Heart right ventricle (tissue), 16 donors: ENCODE data around the gene MIER2. TPM values are rescaled to one million over a fixed set of nuclear protein-coding genes. Genes with fewer than 3 reads are reported as not detected.

ENCODE experiments used
- ATAC-seq, 8 donors: fragments of 200-7000 bp; cut with Tn5 transposase; one replicate each; pipeline ENCODE4 v1.9.1; 2020; ENCODE audit warnings: mild to moderate bottlenecking in 8 of 8, moderate library complexity in 8 of 8, moderate number of reproducible peaks in 1 of 8
- DNase-seq, 2 donors: peaks; one replicate each; pipeline ENCODE4 v3.0.0-alpha.2; 2020
- H3K27ac ChIP-seq, 10 donors: fragments of 200-600 bp; sonication (generic) in 2 of 10; one replicate each; pipeline versions ENCODE4 v1.5.0 to v1.8.0; 2020 to 2022; ENCODE audit warnings: mild to moderate bottlenecking in 3 of 10
- H3K27me3 ChIP-seq, 7 donors: fragments of 200-600 bp; one replicate each; pipeline ENCODE4 v1.8.0; 2021 to 2022; ENCODE audit warnings: mild to moderate bottlenecking in 2 of 7
- H3K36me3 ChIP-seq, 9 donors: fragments of 200-600 bp; sonication (generic) in 1 of 9; one replicate each; pipeline versions ENCODE4 v1.5.0 to v1.8.0; 2020 to 2022; ENCODE audit warnings: mild to moderate bottlenecking in 2 of 9
- H3K4me1 ChIP-seq, 9 donors: fragments of 200-600 bp; sonication (generic) in 1 of 9; one replicate each; pipeline versions ENCODE4 v1.5.0 to v1.8.0; 2020 to 2022; ENCODE audit warnings: mild to moderate bottlenecking in 4 of 9
- H3K4me3 ChIP-seq, 10 donors: fragments of 200-600 bp; sonication (generic) in 2 of 10; one replicate each; pipeline versions ENCODE4 v1.5.0 to v1.8.0; 2020 to 2022; ENCODE audit warnings: mild to moderate bottlenecking in 7 of 10, moderate library complexity in 2 of 10
- H3K9me3 ChIP-seq, 11 donors: fragments of 200-600 bp in 10 of 11; sonication (generic) in 2 of 11; one replicate each; pipeline versions ENCODE4 v1.5.0 to v1.8.0; 2013 to 2022; ENCODE audit warnings: mild to moderate bottlenecking in 2 of 11, control low read depth in 1 of 11, moderate library complexity in 1 of 11
- CTCF ChIP-seq, 9 donors: fragments of 200-600 bp; sonication (generic) in 2 of 9; IDR thresholded peaks; one replicate each; pipeline versions ENCODE4 v1.5.0 to v1.8.0; 2021 to 2022; ENCODE audit warnings: antibody characterized with exemption in 9 of 9, mild to moderate bottlenecking in 5 of 9, moderate library complexity in 1 of 9
- WGBS, 2 donors: extraction: QIAGEN DNeasy Blood & Tissue Kit; methylation state at CpG; one replicate each; pipeline ENCODE4 v1.1.7; 2013; ENCODE audit warnings: inconsistent platforms in 1 of 2; 5-methylcytosine and 5-hydroxymethylcytosine counted together
- intact Hi-C, 10 donors: fragments of 100-400 bp; cut with DNase I; formaldehyde crosslinking; loops; one replicate each; pipeline versions ENCODE4 v1.11.1 to v1.14.2; 2022
- polyA plus RNA-seq, 2 donors: library from polyadenylated mRNA; stranded (reverse); fragments of 200-250 nt; gene quantifications; one replicate each; pipeline ENCODE4 v1.2.3, GENCODE V29; 2013
- total RNA-seq, 10 donors: library from RNA; stranded (reverse); fragmentation: NEBNext Ultra II Directional in 3 of 10; extraction: Animal tissue kit (Norgen Biotek cat#: 25700) in 3 of 10; gene quantifications; one replicate each; pipeline versions ENCODE4 v1.2.1 to v1.2.4, GENCODE V29; 2021 to 2023
- donor health status: Arrhythmogenic right ventricular cardiomyopathy.
- donor health status: ischemic (EF 13 %, LVEDD 7.1; RV severe dilation, severe dysfunction).
- donor health status: healthy with polysubstance abuse.
- donor health status: DM: no; HTN: yes; CAD: no.
- donor health status: DM: no; HTN: no; CAD: no.
- donor health status: ischemic (EF 25% LVEDD 6.9; RV normal size, moderate dysfunction).
- donor health status: ischemic (EF 25% LVEDD 5.7; RV mildly dilated, moderate dysfunction).
- donor health status: healthy.
- donor health status: DM: yes; HTN: yes; CAD: no.
- donor health status: Ischemic cardiomyopathy.
- donor health status: ischemic (EF 35%, LVEDD 5.7; RV mildly dilated, moderate dysfunction).
- donor health status: nonischemic (EF 11% LVEDD 7.7; RV severe dilation, severe dysfunction).
- donor health status: DM: yes; HTN: yes; CAD: no.
- donor health status: PGD.
- donor health status: ischemic (EF 29% LVEDD 5.4; RV normal size, mild dysfunction).
- donor health status: nonischemic (EF 23%, LVEDD 6.1; RV moderate dilation, normal function).

Gene MIER2
- total and polyA plus RNA-seq, 12 donors = 11.1 to 34.6 (median 17.6) TPM

DNA sequence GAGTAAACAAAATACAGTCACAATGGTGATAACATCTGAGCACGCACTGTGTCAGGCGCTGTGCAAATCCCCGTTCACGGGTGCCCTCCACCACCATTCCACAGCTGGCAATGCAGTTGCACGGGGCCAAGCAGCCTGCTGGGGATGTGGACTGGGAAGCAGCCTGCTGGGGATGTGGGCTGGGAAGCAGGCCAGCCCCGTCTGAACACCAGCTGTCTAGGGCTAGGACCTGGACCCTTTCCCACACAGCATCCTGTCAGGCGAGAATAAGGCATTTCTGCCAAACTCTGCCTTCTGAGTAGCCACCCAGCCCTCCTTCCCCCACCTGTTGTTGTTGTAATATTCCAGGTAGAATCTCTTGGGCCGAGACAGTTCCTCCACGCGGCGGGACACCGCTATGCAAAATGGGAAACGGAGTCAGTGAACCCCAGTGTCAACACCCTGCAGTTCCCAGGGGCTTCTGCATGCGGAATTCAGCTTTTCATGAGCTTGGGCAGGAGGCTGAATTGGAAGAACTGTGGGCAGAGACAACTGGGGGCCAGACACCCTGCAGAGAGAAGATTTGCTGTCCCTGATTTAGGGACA, 27.8 kb upstream of the MIER2 start:
- Histone ChIP-seq H3K27ac (peak overlapping the region in 2 of 10 donors; percentile 20 to 35), H3K36me3 (no peaks in the 10 kb centered on the region), H3K27me3 (peaks cover 0 to 66% (median 27%) of the 10 kb centered on the region in 7 donors), H3K4me1 (peaks cover 8 to 22% (median 15%) of the 10 kb centered on the region in 9 donors), H3K4me3 (peak overlapping the region in 1 of 10 donors; percentile 0), H3K9me3 (no peaks in the 10 kb centered on the region)
- intact Hi-C loops = loop anchor here in 1 of 10 donors (10.0 kb wide), 1 partner anchor 102 kb away; a partner anchor contains a TSS
- WGBS, 2 donors = 33 to 36% methylated on average over 14 of the region's 14 CpGs
- TF ChIP-seq CTCF (IDR thresholded peaks at IDR 0.05) = no peak
- DNase-seq (peak; percentile 70 to 72), ATAC-seq (peak; percentile 71 to 94 (median 90))

- intact Hi-C loops = loop anchor here in 1 of 10 donors (10.0 kb wide), 1 partner anchor 103 kb away; a partner anchor contains a TSS
- Histone ChIP-seq H3K27ac (no peak overlapping the region), H3K4me3 (no peak overlapping the region), H3K4me1 (peaks cover 8 to 22% (median 15%) of the 10 kb centered on the region in 9 donors), H3K27me3 (peaks cover 0 to 72% (median 27%) of the 10 kb centered on the region in 7 donors), H3K9me3 (no peaks in the 10 kb centered on the region), H3K36me3 (no peaks in the 10 kb centered on the region)
- TF ChIP-seq CTCF (IDR thresholded peaks at IDR 0.05) = no peak
- DNase-seq = no peak
- 57 to 59% methylated on average over 17 of the region's 17 CpGs for WGBS, 2 donors
- ATAC-seq = peak in 4 of 8 donors; percentile 13 to 48 (median 29)
Observed at GRCh38 chr19:371501-372168, 27.0 kb upstream of the MIER2 start.

DNA sequence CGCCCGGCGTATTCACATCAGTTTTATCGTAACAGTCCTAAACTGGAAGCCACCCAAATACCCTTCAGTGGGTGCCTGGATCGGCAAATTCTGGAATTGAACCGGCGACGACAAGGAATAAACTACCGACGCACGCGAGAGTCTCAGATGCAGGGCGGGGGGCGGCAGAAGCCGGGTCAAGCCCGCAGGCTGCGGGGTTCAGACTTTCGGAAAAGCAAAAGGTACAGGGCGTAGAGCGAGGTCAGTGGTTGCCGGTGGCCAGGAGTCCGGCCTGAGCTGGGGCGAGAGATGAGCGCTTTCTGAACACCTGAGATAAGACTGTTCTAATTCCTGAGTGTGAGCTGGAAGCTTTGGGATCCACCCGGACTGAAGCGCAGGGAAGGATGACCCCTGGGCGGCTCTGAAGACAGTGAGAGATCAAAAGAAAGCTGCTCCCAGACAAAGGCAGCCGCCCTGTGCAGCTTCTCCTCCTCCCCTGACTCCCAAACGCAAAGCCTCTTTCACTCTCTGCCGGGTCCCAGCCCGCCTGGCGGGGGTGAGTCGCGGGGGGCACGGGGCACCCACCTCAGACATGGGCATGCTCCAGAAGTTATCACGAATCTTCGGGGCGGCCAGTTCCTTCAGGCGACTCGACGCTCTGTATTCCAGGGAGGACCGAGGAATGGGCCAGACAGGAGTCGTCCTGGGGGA, 26.2 kb upstream of the MIER2 start:
- intact Hi-C loops = loop anchor here in 1 of 10 donors (10.0 kb wide), 1 partner anchor 104 kb away; a partner anchor contains a TSS

More for the DNA sequence above, 26.2 kb upstream of the MIER2 start:
- Histone ChIP-seq H3K9me3 (no peaks in the 10 kb centered on the region), H3K4me3 (no peak overlapping the region), H3K4me1 (peaks cover 8 to 22% (median 15%) of the 10 kb centered on the region in 9 donors), H3K27me3 (peaks cover 0 to 71% (median 27%) of the 10 kb centered on the region in 7 donors), H3K36me3 (no peaks in the 10 kb centered on the region), H3K27ac (no peak overlapping the region)
- TF ChIP-seq CTCF (IDR thresholded peaks at IDR 0.05) = no peak
- WGBS, 2 donors = 88 to 89% methylated on average over 43 of the region's 43 CpGs
- no peak for DNase-seq
- no peak for ATAC-seq
